ACC112 (cell line): Measurements from ENCODE around the gene CYTL1.

Experiments
- H2AFZ ChIP-seq: fragments of 200-600 bp; sonication (generic); one replicate; pipeline ENCODE4 v1.6.0; 2017; ENCODE audit warnings: antibody characterized with exemption, low read length; ENCODE audit not compliant: unreplicated experiment
- H3K27ac ChIP-seq: fragments of 200-600 bp; sonication (generic); 2 replicates; pipeline ENCODE4 v1.5.1; 2014; ENCODE audit warnings: low read depth, mild to moderate bottlenecking, antibody characterized with exemption, low read length, moderate library complexity
- H3K27me3 ChIP-seq: fragments of 200-600 bp; sonication (generic); 2 replicates; pipeline ENCODE4 v1.6.1; 2014; ENCODE audit warnings: mild to moderate bottlenecking, antibody characterized with exemption, low read length, moderate library complexity, mixed read lengths; ENCODE audit not compliant: insufficient read depth
- H3K36me3 ChIP-seq: fragments of 200-600 bp; sonication (generic); 2 replicates; pipeline ENCODE4 v1.6.1; 2016; ENCODE audit warnings: mild to moderate bottlenecking, antibody characterized with exemption, low read length, moderate library complexity, mixed read lengths; ENCODE audit not compliant: insufficient read depth
- H3K4me1 ChIP-seq: fragments of 200-600 bp; sonication (generic); one replicate; pipeline ENCODE4 v1.6.1; 2016; ENCODE audit warnings: low read length, mixed read lengths; ENCODE audit not compliant: insufficient read depth, unreplicated experiment, control insufficient read depth
- H3K4me3 ChIP-seq: fragments of 200-600 bp; sonication (generic); 2 replicates; pipeline ENCODE4 v1.5.1; 2014; ENCODE audit warnings: mild to moderate bottlenecking, low read depth, low read length
- H3K79me2 ChIP-seq: fragments of 200-600 bp; sonication (generic); one replicate; pipeline ENCODE4 v1.6.0; 2016; ENCODE audit warnings: low read length; ENCODE audit not compliant: control insufficient read depth, unreplicated experiment, insufficient read depth

The CYTL1 gene

DNA sequence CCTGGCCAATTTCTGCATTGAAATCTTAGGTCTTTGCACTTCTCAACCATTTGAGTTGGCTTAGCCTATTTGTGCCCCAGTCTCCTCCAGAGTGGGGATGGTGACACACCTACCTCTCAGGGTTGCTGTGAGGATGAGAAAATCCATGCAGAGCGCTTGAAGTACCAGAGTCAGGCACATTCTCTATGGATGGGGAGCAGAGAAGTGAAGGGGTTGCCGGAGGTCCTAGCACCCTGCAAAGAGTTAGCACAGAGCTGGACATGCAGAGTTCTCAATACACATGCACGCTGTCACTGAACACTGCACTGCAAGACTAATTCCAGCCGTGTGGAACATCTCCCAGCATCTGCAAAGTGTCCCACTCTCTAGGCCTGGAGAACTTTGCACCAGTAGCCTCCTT is 29.5 kb upstream of the CYTL1 start:
- Histone ChIP-seq H3K79me2 (no peaks in the 10 kb centered on the region), H3K36me3 (no peaks in the 10 kb centered on the region), H3K27me3 (0 out of 2 replicates have a peak, but pooled peaks cover 2% of the 10 kb centered on the region), H3K27ac (no peak overlapping the region), H2AFZ (no peak overlapping the region), H3K4me3 (no peak overlapping the region), H3K4me1 (peaks cover 9% of the 10 kb centered on the region)

DNA sequence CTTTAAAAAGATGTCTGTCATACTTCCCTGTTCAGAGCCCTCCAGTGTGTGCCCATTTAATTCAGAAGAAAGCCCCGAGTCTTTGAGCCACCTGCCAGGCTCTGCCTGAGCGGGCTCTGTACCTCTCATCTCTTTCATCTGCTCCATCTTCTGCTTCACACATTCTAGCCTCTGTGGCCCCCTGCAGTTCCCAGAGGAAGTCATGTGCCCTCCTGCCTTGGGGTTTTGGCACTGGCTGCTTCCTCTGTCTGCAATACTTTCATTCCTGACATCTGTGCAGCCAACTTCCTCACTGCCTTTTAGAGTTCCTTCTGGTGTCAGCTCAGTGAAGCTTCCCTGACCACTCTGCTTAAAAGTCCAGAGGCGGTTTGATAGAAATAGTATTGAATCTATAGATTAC is 25.8 kb upstream of the CYTL1 start:
- no peak overlapping the region for H3K27ac ChIP-seq
- 0 out of 2 replicates have a peak, but pooled peaks cover 2% of the 10 kb centered on the region for H3K27me3 ChIP-seq

DNA sequence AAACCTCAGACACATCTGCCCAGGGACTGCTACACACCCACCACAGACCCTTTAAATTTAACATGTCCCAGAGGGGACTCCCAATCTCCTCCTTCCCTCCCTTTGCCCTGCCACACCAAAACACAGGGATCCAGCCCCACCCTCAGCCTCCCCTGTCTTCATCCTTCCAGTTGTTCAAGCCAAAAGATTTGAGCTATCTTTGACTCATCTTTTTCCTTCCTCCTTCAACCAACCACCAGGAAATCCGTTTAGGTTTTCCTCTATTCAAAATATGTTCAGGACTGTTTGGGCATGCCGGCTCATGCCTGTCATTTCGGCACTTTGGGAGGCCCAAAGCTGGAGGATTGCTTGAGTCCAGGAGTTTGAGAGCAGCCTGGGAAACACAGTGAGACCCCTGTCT is 25.1 kb upstream of the CYTL1 start:
- H3K4me3 ChIP-seq, result no peak overlapping the region
- no peak overlapping the region for H2AFZ ChIP-seq

More for the DNA sequence above, 25.8 kb upstream of the CYTL1 start:
- H3K4me3 ChIP-seq, result no peak overlapping the region
- H3K4me1 ChIP-seq, result peaks cover 9% of the 10 kb centered on the region
- H3K79me2 ChIP-seq, result no peaks in the 10 kb centered on the region
- no peak overlapping the region for H2AFZ ChIP-seq
- no peaks in the 10 kb centered on the region for H3K36me3 ChIP-seq

DNA sequence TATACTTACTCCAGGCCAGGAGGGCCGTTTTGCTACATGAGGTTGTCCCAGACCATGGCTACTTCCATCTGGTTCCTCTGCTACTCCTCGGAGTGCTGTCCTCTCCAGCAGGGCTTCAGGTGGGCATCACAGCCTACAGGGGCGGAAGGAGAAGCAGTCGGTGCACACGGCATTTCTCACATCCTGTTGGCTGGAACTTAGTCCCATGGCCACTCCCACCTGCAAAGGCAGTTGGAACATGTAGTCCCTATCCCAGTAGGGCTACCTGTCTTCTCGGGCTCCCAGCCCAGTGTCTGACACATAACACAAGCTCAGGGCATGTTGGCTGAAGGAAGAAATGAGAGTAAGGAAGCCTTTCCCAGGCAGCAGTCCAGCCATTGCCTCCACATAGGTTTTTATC is 24.3 kb upstream of the CYTL1 start:
- Histone ChIP-seq H3K27me3 (0 out of 2 replicates have a peak, but pooled peaks cover 2% of the 10 kb centered on the region), H3K36me3 (no peaks in the 10 kb centered on the region), H3K4me3 (no peak overlapping the region), H3K79me2 (no peaks in the 10 kb centered on the region), H3K4me1 (peaks cover 13% of the 10 kb centered on the region), H2AFZ (no peak overlapping the region), H3K27ac (no peak overlapping the region)

More for the DNA sequence above, 25.1 kb upstream of the CYTL1 start:
- H3K79me2 ChIP-seq, result no peaks in the 10 kb centered on the region
- no peak overlapping the region for H3K27ac ChIP-seq
- H3K36me3 ChIP-seq, result no peaks in the 10 kb centered on the region
- H3K27me3 ChIP-seq, result 0 out of 2 replicates have a peak, but pooled peaks cover 2% of the 10 kb centered on the region
- H3K4me1 ChIP-seq, result peaks cover 9% of the 10 kb centered on the region

DNA sequence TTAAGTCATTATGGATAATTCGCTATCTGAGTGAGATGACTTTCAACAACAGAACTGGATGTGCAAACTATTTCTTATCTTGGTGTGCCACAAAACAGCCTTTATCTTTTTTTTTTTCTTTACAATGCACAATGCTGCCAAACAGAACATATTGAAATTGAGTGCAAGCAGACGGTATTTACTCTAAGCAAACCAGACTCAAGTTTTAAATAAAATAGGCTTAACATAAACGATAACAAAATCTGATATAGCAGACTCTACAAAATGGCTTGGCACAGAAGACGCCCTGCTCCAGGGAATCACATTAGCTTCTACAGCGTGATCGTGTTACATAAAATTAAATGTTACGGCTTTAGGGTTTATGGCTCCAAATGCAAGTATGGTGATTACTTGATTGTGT is 22.4 kb upstream of the CYTL1 start:
- H3K36me3 ChIP-seq, result no peaks in the 10 kb centered on the region
- H3K4me1 ChIP-seq, result peaks cover 26% of the 10 kb centered on the region
- H3K27me3 ChIP-seq, result 0 out of 2 replicates have a peak, but pooled peaks cover 2% of the 10 kb centered on the region
- H3K4me3 ChIP-seq, result no peak overlapping the region
- no peak overlapping the region for H2AFZ ChIP-seq
- H3K79me2 ChIP-seq, result no peaks in the 10 kb centered on the region
- no peak overlapping the region for H3K27ac ChIP-seq

DNA sequence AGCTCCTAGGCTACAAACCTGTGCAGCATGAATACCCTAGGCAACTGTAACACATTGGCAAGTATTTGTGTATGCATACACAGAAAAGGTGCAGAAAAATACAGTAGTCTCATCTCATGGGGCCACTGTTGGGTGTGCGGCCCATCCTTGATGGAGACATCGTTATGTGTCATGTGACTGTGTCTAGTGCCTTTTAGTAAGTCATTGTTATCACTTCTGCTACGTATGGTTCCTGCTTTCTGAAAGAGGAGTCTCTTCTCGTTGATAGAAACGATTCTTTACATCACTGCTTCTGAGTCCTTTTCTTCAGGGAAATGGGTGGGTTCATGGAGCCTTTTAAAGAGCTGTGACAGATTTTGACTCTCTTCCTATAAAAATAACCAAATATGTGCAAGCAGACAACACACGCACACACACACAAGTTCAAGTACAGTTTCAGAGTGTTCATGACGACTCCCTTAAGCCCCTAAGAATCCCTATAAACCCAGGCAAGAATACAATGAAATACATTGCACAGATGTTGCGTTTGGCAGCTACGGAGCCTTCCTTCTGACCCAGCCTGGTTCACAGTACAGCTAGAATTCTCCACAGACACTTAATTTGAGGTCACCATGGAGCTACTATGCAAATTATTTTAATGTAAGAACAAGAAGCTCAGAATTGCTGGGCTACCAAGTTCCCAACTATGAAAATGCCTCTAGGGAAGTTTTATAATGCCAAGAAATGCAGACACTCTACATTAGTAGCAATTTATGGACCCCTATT is 21.8 kb upstream of the CYTL1 start:
- H3K79me2 ChIP-seq, result no peaks in the 10 kb centered on the region
- H3K36me3 ChIP-seq, result no peaks in the 10 kb centered on the region
- 0 out of 2 replicates have a peak, but pooled peaks cover 2% of the 10 kb centered on the region for H3K27me3 ChIP-seq
- H3K27ac ChIP-seq, result no peak overlapping the region
- no peak overlapping the region for H2AFZ ChIP-seq
- peaks cover 29% of the 10 kb centered on the region for H3K4me1 ChIP-seq
- no peak overlapping the region for H3K4me3 ChIP-seq

DNA sequence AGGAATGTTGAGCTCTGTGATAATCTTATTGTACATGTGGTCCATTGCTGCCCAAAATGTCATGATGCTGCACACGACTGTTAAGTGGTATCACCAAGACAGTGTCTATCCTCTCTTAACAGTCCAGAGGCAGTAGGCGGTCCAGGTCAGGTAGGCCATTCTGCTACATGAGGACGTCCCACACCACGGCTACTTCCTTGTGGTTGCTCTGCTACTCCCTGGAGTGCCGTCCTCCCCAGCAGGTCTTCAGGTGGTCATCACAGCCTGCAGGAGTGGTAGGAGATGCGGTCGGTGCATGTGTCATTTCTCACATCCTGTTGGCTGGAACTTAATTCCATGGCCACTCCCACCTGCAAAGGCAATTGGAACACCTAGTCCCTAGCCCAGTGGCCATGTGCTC is 20.5 kb upstream of the CYTL1 start:
- H3K27ac ChIP-seq, result no peak overlapping the region
- H3K4me1 ChIP-seq, result peaks cover 28% of the 10 kb centered on the region
- no peak overlapping the region for H3K4me3 ChIP-seq
- H2AFZ ChIP-seq, result no peak overlapping the region
- no peaks in the 10 kb centered on the region for H3K27me3 ChIP-seq
- no peaks in the 10 kb centered on the region for H3K79me2 ChIP-seq
- no peaks in the 10 kb centered on the region for H3K36me3 ChIP-seq

DNA sequence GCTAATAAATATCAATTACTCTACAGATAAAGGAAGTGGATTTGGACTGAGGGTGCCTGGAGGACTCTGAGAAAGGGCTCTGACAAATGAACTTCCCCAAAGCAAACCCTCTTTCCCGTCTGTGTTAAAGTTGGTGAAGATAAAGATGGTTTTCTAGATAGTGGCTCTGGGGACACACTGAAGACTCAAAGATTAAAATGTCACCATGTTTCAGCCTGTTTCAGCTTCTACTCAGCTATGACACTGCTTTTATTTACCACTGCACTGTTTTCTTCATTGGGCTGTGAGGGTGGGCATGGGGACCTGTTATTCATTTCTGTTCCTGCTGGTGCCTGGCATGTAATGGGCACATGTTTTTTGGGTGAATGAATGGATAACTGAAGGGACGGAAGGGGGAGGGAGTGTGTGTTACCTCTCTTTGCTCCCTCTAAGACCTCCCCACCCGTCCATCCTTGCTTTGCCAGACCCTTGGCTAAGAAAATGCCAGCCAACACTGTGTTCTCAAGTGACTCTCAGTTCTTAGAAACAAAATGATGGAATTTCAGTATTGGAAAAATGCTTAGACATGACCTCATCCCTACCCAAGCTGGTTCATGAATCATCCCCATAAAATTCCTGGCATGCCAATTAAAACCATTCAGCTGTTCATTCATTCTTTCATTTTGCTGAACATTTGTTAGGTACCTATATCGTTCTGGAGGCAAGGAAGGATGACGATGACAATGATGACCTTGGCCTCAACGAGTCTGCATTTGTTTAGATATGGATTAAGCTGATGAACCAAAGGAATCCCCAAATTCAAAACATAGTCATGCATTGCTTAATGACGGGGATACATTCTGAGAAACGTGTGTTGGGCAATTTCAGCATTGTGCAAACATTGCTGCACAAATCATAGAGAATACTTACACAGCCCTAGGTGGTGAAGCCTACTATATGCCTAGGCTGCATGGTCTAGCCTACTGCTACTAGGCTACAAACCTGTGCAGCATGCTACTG is 18.6 kb upstream of the CYTL1 start:
- Histone ChIP-seq H3K27me3 (no peaks in the 10 kb centered on the region), H2AFZ (no peak overlapping the region), H3K4me1 (peaks cover 31% of the 10 kb centered on the region), H3K79me2 (no peaks in the 10 kb centered on the region), H3K36me3 (no peaks in the 10 kb centered on the region), H3K27ac (peak overlapping the region; percentile 72), H3K4me3 (0 out of 2 replicates have a peak overlapping the region, but pooled peaks have one; percentile 22)

DNA sequence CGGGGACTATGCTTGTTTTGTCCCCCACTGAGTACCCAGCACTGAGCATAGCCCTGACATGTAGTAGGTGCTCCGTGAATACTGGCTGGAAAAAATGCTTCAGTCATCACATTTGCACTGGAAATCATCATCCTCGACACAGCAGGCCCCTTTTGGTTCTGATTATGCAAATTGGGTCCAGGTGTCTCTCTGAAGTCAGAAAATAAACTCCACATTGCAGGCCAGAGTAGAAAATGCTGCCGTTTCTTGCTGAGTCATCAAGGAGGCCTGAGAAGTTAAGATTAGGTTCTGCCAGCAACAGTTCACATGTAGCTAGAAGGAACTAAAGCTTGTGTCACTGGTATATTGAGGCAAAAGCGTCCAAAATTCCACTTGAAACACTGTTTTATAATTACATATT is 17.0 kb upstream of the CYTL1 start:
- H3K36me3 ChIP-seq, result no peaks in the 10 kb centered on the region
- peaks cover 32% of the 10 kb centered on the region for H3K4me1 ChIP-seq
- no peak overlapping the region for H3K4me3 ChIP-seq
- no peaks in the 10 kb centered on the region for H3K27me3 ChIP-seq
- no peak overlapping the region for H3K27ac ChIP-seq
- H3K79me2 ChIP-seq, result no peaks in the 10 kb centered on the region
- H2AFZ ChIP-seq, result no peak overlapping the region

DNA sequence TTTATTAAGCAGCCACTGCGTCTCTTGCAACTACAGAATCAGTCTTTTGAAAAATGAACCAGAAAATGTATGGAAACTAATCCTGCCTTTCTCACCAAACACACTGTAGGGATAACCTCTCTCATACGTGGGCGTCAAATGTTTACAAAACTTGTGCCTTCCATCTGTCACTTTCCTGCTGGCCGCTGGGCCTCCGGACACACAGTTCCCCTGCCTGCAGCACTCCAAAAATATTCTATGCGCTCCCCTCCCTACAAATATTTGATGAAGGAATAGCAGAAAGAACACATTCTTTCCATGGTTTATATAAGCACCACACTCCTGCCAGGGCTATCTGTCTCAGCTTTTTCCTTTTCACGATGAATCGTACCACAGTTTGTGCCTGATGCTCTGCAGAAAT is 14.9 kb upstream of the CYTL1 start:
- Histone ChIP-seq H3K27me3 (no peaks in the 10 kb centered on the region), H3K4me1 (peaks cover 30% of the 10 kb centered on the region), H3K4me3 (no peak overlapping the region), H2AFZ (no peak overlapping the region), H3K36me3 (no peaks in the 10 kb centered on the region), H3K79me2 (no peaks in the 10 kb centered on the region), H3K27ac (no peak overlapping the region)
